ENCODE results near the gene STATH.
"Not testable (repeated sequence)": the region's sequence is repeated elsewhere in the genome, so short reads cannot be mapped to it uniquely, and the experiment has no call there.

STATH gene

GRCh38 chr4:69995526-69996016, at the start of gene STATH:
Gene STATH, plus strand, starts transcription at chr4:69995966. Its CDS starts 2,472 bp downstream, at chr4:69998438.
- no peak for DNase-seq

- no peak for DNase-seq
These were observed 44.2 kb upstream of the STATH start for GRCh38 chr4:69951602-69952001.

GRCh38 chr4:69957209-69957608, 38.6 kb upstream of the STATH start:
- no peak for DNase-seq

GRCh38 chr4:69965628-69966027, 30.1 kb upstream of the STATH start, which contains the start of gene CSN2:
Gene CSN2, minus strand, starts transcription at chr4:69965728. Its CDS starts 4,733 bp downstream, at chr4:69960995.
- DNase-seq = no peak

GRCh38 chr4:69970071-69970470, 25.7 kb upstream of the STATH start:
- no peak for DNase-seq

GRCh38 chr4:69974631-69975030, 21.1 kb upstream of the STATH start:
- no peak for DNase-seq

GRCh38 chr4:69977582-69977981, 18.2 kb upstream of the STATH start:
- DNase-seq = no peak

- peak; percentile 51 for DNase-seq
These were observed 11.7 kb upstream of the STATH start for GRCh38 chr4:69984030-69984443.

- no peak for DNase-seq
These were observed 9.1 kb upstream of the STATH start for GRCh38 chr4:69986663-69987062.

- no peak for DNase-seq
These were observed 4.8 kb upstream of the STATH start for GRCh38 chr4:69991016-69991415.

- no peak for DNase-seq
These were observed 984 bp upstream of the STATH start for GRCh38 chr4:69994782-69995181.

GRCh38 chr4:69999420-69999819, 3.7 kb downstream of the STATH start:
- no peak for DNase-seq

- no peak for DNase-seq
These were observed 4.9 kb downstream of the STATH start for GRCh38 chr4:70000711-70001110.

GRCh38 chr4:70002507-70002906, 6.7 kb downstream of the STATH start:
- DNase-seq = no peak

- no peak for DNase-seq
These were observed 13.0 kb downstream of the STATH start for GRCh38 chr4:70008771-70009170.

- not testable (repeated sequence) for DNase-seq
These were observed 23.2 kb downstream of the STATH start for GRCh38 chr4:70019006-70019405.

GRCh38 chr4:70023218-70023617, 27.5 kb downstream of the STATH start:
- DNase-seq = no peak

GRCh38 chr4:70027011-70027410, 31.2 kb downstream of the STATH start:
- DNase-seq = no peak

GRCh38 chr4:70028159-70028558, 32.4 kb downstream of the STATH start, which contains the start of gene HTN3:
Gene HTN3, plus strand, starts transcription at chr4:70028459. Its CDS starts 2,282 bp downstream, at chr4:70030741.
- not testable (repeated sequence) for DNase-seq

GRCh38 chr4:70037559-70037958, 41.8 kb downstream of the STATH start:
- not testable (repeated sequence) for DNase-seq

GRCh38 chr4:70039928-70040327, 44.2 kb downstream of the STATH start:
- DNase-seq = not testable (repeated sequence)

GRCh38 chr4:70041652-70042286, 46.0 kb downstream of the STATH start:
- no peak for DNase-seq

GRCh38 chr4:70050138-70050537, 54.4 kb downstream of the STATH start, which contains the start of gene HTN1:
Gene HTN1, plus strand, starts transcription at chr4:70050438. Its CDS starts 2,639 bp downstream, at chr4:70053077.
- not testable (repeated sequence) for DNase-seq

Measured in femur (tissue), 1 donor.